22Rv1 (cell line): ENCODE data around the gene ESR1.

Source experiments
- H3K27ac ChIP-seq: fragments of 450-650 bp; 2 replicates; pipeline ENCODE4 v1.5.1; 2017
- CTCF ChIP-seq: fragments of 450-650 bp; IDR thresholded peaks from 2 replicates; pipeline ENCODE4 v1.5.1; 2017; ENCODE audit warnings: mild to moderate bottlenecking
- ZFX ChIP-seq: fragments of 450-650 bp; IDR thresholded peaks from 2 replicates; pipeline ENCODE4 v1.6.1; 2017; ENCODE audit warnings: antibody characterized with exemption, borderline replicate concordance

ESR1 gene

GRCh38 chr6:151804585-151805285 is 2.7 kb upstream of the ESR1 start:
- no peak for TF ChIP-seq CTCF
- H3K27ac ChIP-seq, result no peak overlapping the region

GRCh38 chr6:151805286-151805840 is 2.1 kb upstream of the ESR1 start:
- H3K27ac ChIP-seq, result no peak overlapping the region
- TF ChIP-seq CTCF (no peak), ZFX (no peak)

GRCh38 chr6:151806757-151807512 is 547 bp upstream of the ESR1 start:
- no peak overlapping the region for H3K27ac ChIP-seq
- TF ChIP-seq ZFX (no peak), CTCF (no peak)

- no peak overlapping the region for H3K27ac ChIP-seq
- TF ChIP-seq ZFX (no peak), CTCF (no peak)
These were observed 1.1 kb downstream of the ESR1 start for GRCh38 chr6:151808371-151809241.

- TF ChIP-seq CTCF, result no peak
- no peak for TF ChIP-seq ZFX
- H3K27ac ChIP-seq, result no peak overlapping the region
These were observed 3.6 kb downstream of the ESR1 start for GRCh38 chr6:151811081-151811480.

- H3K27ac ChIP-seq, result no peak overlapping the region
- TF ChIP-seq CTCF (no peak), ZFX (no peak)
These were observed 6.4 kb downstream of the ESR1 start for GRCh38 chr6:151813858-151814257.
